Rectal smooth muscle tissue (tissue), 1 donor: ENCODE results near the gene RHBDL1.

Experiments used
- H3K27ac ChIP-seq: one replicate; pipeline ENCODE4 v1.7.0; 2013; ENCODE audit warnings: low read depth, low read length, inconsistent platforms
- H3K27me3 ChIP-seq: one replicate; pipeline ENCODE4 v1.7.0; 2013; ENCODE audit warnings: low read length; ENCODE audit not compliant: control insufficient read depth, insufficient read depth
- H3K36me3 ChIP-seq: one replicate; pipeline ENCODE4 v1.7.0; 2013; ENCODE audit warnings: low read length; ENCODE audit not compliant: control insufficient read depth, insufficient read depth
- H3K4me1 ChIP-seq: one replicate; pipeline ENCODE4 v1.7.0; 2013; ENCODE audit warnings: low read length; ENCODE audit not compliant: control insufficient read depth, insufficient read depth
- H3K4me3 ChIP-seq: one replicate; pipeline ENCODE4 v1.7.0; 2013; ENCODE audit warnings: low read length
- H3K9ac ChIP-seq: one replicate; pipeline ENCODE4 v1.7.0; 2013; ENCODE audit warnings: low read length

Gene RHBDL1

DNA sequence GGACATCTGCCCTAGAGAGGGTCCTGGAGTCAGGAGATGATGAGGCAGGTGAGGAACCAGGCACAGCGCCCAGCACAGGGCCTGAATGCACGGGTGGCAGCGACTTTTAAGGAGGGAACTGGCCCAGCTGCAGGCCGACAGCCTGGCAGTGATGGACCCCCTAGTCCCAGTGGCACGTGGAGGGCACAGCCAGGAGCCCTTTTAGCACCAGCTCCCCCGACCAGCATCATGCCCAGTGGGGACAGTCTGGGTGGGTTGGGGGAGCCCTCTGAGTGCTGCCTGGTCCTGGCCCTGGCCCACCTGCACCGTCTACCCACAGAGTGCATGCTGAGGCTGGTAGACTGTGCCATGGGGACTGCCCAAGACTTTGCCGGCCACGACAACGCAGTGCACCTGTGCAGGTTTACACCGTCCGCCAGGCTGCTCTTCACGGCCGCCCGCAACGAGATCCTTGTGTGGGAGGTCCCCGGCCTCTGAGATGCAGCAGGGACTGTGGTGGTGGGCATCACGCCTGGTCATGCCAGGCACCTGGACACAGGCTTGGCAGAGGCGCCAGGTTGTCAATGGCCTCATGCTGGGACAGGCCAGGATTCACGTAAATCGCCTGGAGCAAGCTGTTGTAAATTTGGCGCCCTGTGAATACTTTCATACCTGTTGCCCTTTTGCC, 8.2 kb upstream of the RHBDL1 start:
- H3K27ac ChIP-seq, result peak overlapping the region; percentile 51
- peaks cover 8% of the 10 kb centered on the region for H3K4me1 ChIP-seq
- H3K9ac ChIP-seq, result no peak overlapping the region
- peaks cover 16% of the 10 kb centered on the region for H3K36me3 ChIP-seq
- H3K27me3 ChIP-seq, result no peaks in the 10 kb centered on the region
- H3K4me3 ChIP-seq, result peak overlapping the region; percentile 29

DNA sequence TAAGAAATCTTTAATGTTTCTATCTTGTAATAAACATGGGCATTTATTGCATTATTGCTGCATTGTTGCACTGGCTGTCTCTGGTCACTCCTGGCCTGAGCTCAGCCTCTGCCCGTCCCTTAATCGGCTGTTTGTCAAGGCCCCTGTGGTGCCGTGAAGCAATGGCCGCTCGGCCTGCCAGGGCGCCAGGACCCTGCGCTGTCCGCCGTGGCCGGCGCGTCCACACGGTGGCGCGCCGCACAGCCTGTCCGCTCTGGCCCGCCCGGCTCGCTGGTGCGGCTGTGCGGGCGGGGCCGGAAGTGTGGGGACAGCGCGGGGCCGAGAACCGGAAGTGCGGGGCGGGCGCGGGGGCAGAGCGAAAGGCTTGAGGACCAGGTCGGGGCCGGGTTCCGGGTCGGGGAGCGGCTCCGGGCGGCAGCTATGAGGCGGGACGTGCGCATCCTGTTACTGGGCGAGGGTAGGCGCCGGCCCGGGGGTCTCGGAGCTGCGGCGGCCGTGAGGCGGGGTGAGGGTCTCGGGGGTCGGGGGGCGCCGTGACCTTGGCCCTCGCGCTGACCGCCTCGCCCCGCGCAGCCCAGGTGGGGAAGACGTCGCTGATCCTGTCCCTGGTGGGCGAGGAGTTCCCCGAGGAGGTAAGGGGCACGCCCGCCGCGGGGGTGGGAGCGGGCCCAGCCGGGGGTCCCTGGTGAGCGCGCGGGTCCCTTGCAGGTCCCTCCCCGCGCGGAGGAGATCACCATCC, 7.5 kb upstream of the RHBDL1 start, which contains the start of gene RHOT2:
TSS of gene RHOT2 (plus strand) at position 353 of the 739 bp plus-strand sequence. CDS start at position 421, 68 bp downstream.
- Histone ChIP-seq H3K27me3 (no peaks in the 10 kb centered on the region), H3K9ac (peak within 1 kb of the TSS; percentile 47), H3K4me3 (peak within 1 kb of the TSS; percentile 80), H3K36me3 (peaks cover 20% of the 10 kb centered on the region), H3K4me1 (peaks cover 8% of the 10 kb centered on the region), H3K27ac (peak within 1 kb of the TSS; percentile 86)

DNA sequence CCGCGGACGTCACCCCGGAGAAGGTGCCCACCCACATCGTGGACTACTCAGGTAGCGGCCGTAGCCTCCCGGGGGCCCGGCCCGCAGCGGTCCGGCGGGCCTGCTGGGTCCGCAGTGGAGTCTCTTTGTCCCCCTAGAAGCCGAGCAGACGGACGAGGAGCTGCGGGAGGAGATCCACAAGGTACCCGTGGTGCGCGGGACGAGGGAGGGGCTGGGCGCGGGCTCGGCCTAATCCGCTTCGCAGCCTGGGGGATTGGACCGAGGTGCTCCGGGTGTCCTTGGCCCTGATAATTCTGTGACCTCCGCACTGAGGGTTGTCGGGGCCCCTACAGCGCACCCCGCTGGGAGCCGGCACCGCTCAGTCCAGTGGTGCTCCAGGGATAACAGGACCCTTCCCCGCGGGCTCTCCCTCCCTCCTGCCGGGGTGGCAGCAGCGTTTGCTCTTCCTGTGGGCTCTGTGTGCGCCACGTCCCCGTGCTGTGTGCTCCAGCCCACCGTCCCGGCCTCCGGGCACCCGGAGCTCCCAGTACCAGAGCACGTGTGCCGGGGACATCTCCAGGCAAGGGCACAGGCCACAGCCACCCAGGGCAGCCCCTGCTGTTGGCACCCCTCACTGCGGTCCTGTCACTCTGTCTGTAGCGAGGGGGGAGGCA, 6.8 kb upstream of the RHBDL1 start:
- Histone ChIP-seq H3K27ac (peak overlapping the region; percentile 86), H3K4me3 (peak overlapping the region; percentile 80), H3K9ac (peak overlapping the region; percentile 47), H3K27me3 (no peaks in the 10 kb centered on the region), H3K36me3 (peaks cover 20% of the 10 kb centered on the region), H3K4me1 (peaks cover 8% of the 10 kb centered on the region)

DNA sequence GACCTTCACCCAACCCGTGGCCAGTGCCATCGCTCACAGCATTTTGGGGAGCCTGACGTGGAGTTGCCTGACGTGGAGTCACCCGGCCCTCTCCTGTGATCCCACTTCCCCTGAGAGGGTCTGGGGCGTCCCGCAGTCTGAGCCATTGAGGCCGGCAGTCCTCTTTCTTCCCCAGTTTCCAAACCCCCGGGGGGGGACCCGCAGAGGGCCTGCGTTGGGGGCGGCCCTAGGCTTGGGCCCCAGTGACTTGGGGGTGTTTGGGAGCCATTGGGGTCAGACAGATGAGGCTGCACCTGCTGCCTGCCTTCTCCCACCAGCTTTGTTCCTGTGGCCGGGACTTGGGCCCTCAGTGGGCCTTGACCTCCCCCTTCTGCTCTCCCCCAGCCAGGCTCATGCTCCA, 5.8 kb upstream of the RHBDL1 start:
- H3K36me3 ChIP-seq, result peaks cover 20% of the 10 kb centered on the region
- no peaks in the 10 kb centered on the region for H3K27me3 ChIP-seq
- peaks cover 8% of the 10 kb centered on the region for H3K4me1 ChIP-seq
- H3K27ac ChIP-seq, result no peak overlapping the region
- no peak overlapping the region for H3K9ac ChIP-seq
- no peak overlapping the region for H3K4me3 ChIP-seq

DNA sequence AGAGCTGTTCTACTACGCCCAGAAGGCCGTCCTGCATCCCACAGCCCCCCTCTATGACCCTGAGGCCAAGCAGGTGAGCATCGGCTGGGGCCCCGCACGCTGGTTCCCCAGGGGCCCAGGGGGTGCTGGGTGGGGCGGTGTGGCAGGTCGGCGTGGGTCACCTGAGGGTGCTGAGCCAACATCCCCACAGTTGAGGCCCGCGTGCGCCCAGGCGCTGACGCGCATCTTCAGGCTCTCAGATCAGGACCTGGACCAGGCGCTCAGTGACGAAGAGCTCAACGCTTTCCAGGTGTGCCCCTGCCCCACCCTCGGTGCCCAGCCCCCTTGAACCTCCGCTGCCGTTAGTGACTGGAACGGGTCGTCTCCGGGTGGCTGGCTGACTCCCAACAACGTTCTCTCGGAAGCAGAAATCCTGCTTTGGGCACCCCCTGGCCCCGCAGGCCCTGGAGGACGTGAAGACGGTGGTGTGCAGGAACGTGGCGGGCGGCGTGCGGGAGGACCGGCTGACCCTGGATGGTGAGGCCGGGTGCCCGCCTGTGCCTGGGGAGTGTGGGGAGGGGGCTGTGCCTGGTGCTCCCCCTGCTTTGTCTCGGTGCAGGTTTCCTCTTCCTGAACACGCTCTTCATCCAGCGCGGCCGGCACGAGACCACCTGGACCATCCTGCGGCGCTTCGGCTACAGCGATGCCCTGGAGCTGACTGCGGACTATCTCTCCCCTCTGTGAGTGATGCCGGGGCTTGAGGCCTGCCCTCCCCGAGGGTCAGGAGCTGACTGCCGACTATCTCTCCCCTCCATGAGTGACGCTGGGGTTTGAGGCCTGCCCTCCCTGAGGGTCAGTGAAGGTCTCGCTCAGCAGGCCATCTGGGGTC, 4.8 kb upstream of the RHBDL1 start:
- Histone ChIP-seq H3K36me3 (peaks cover 20% of the 10 kb centered on the region), H3K4me3 (no peak overlapping the region), H3K9ac (no peak overlapping the region), H3K27me3 (no peaks in the 10 kb centered on the region), H3K27ac (no peak overlapping the region), H3K4me1 (peaks cover 13% of the 10 kb centered on the region)

DNA sequence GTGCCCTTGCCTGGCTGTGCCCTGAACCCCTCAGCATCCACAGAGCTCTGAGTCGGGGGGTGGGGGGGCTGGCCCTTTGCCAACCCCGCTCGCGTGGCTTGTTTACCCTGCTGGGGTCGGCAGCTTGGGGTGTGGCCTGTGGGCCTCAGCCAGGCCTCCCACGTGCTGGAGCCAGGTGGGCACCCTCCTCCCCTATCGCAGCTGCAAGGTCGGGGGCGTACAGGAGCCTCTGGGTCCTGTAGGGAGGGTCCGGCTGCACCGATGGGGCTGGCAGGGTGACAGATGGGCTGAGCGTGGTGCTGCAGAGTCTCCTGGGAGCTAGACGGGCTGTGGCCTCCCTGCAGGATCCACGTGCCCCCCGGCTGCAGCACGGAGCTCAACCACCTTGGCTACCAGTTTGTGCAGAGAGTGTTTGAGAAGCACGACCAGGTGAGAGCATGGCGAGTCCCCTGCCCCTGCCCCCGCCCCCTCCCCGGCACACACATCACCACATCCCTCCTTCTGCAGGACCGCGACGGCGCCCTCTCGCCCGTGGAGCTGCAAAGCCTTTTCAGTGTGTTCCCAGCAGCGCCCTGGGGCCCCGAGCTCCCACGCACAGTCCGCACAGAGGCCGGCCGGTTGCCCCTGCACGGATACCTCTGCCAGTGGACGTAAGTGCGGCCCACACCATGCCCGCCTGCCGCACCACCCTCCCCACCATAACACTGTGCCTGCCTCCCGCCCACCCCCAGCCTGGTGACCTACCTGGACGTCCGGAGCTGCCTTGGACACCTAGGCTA, 3.9 kb upstream of the RHBDL1 start:
- Histone ChIP-seq H3K4me1 (peaks cover 13% of the 10 kb centered on the region), H3K27me3 (no peaks in the 10 kb centered on the region), H3K27ac (no peak overlapping the region), H3K4me3 (no peak overlapping the region), H3K9ac (no peak overlapping the region), H3K36me3 (peaks cover 20% of the 10 kb centered on the region)

DNA sequence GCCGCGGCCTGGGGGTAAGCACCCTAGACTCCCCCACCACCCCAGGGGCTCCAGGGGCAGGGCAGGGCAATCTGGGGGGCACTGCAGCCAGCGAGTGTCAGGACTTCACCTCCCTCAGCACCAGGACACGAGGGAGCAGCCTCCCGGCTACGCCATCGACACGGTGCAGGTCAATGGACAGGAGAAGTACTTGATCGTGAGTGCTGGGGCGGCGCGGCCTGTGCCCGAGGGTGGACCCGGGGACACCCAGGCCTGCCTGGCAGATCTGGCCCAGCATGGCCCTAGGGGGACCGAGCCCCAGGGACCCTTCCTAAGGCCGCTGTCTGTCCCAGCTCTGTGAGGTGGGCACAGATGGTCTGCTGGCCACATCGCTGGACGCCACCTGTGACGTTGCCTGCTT, 3.1 kb upstream of the RHBDL1 start:
- Histone ChIP-seq H3K36me3 (peaks cover 20% of the 10 kb centered on the region), H3K27me3 (no peaks in the 10 kb centered on the region), H3K4me1 (peaks cover 12% of the 10 kb centered on the region), H3K27ac (no peak overlapping the region), H3K4me3 (no peak overlapping the region), H3K9ac (no peak overlapping the region)

DNA sequence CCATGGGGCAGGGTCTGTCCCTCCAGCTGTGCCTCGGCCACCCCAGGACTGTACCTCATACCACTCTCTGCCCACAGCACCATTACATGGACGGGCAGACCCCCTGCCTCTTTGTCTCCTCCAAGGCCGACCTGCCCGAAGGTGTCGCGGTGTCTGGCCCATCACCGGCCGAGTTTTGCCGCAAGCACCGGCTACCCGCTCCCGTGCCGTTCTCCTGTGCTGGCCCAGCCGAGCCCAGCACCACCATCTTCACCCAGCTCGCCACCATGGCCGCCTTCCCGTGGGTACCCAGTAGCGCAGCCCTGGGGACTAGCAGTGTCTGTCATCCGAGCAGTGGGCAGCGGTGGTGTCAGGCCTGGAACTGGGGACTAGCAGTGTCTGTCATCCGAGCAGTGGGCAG, 2.6 kb upstream of the RHBDL1 start:
- H3K4me1 ChIP-seq, result peaks cover 9% of the 10 kb centered on the region
- no peak overlapping the region for H3K27ac ChIP-seq
- peaks cover 20% of the 10 kb centered on the region for H3K36me3 ChIP-seq
- no peak overlapping the region for H3K4me3 ChIP-seq
- H3K9ac ChIP-seq, result no peak overlapping the region
- no peaks in the 10 kb centered on the region for H3K27me3 ChIP-seq

DNA sequence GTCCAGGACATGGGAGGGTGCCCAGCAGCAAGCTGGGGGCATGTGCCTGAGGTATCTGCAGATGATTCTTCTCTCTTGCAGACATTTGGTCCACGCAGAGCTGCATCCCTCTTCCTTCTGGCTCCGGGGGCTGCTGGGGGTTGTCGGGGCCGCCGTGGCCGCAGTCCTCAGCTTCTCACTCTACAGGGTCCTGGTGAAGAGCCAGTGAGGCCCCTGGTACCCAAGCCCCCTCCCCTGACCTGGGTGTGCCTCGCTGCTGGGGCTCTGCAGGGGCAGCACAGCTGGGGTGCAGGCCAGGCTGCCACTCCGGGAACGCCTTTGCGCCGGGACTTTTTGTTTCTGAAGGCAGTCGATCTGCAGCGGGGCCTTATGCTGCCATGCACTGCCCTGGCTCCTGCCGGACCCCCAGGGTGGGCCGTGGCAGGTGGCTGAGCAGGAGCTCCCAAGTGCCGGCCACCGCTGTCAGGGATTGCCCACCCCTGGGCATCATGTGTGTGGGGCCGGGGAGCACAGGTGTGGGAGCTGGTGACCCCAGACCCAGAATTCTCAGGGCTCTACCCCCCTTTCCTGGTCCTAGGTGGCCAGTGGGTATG, 2.0 kb upstream of the RHBDL1 start:
- Histone ChIP-seq H3K27me3 (no peaks in the 10 kb centered on the region), H3K27ac (no peak overlapping the region), H3K4me1 (peaks cover 9% of the 10 kb centered on the region), H3K9ac (no peak overlapping the region), H3K36me3 (peaks cover 20% of the 10 kb centered on the region), H3K4me3 (no peak overlapping the region)

DNA sequence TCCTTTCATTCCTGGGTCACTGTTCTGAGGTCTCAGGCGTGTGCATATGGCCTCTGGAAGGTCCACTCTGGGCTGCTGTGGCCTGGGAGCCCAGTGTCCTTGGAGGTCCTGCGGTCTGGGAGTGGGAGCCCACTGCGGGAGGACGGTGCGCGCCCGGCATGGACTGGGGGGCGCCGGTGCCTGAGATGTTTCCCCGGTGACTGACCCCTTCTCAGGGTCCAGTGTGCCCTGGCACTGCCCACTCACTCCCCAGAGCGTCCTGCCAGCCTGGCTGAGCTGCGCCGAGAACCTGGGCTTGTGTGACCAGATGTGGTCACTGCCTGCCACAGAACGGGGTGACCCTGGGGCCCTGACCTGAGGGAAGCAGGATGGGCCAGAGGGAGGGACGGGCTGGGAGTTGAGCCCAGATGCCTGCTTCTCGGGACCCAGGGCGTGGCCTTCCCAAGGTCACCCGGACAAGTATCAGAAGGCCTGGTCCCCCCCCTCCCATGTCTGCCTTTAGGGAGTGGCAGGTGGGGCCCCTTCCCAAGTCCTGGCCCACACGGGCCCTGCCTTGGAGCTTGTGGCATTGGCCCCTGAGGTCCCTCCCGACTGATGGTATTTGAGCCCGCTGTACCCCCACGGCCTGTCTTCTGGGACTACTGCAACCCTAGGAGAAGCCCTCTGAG, 1.1 kb upstream of the RHBDL1 start:
- Histone ChIP-seq H3K27me3 (no peaks in the 10 kb centered on the region), H3K4me3 (no peak overlapping the region), H3K9ac (no peak overlapping the region), H3K36me3 (peaks cover 18% of the 10 kb centered on the region), H3K4me1 (peaks cover 4% of the 10 kb centered on the region), H3K27ac (no peak overlapping the region)
